Gastroesophageal sphincter (tissue), 3 donors: Measurements from ENCODE around the gene PIF1.

Experiments
- EP300 ChIP-seq: sonication (generic); formaldehyde crosslinking; IDR thresholded peaks from one replicate; pipeline ENCODE4 v1.6.1; 2017; ENCODE audit warnings: antibody characterized with exemption, mild to moderate bottlenecking
- POLR2A ChIP-seq, 2 donors: fragments of 450-650 bp; IDR thresholded peaks; one replicate each; pipeline ENCODE4 v1.6.1; 2017; ENCODE audit warnings: antibody characterized with exemption in 2 of 2, mild to moderate bottlenecking in 2 of 2, moderate library complexity in 1 of 2
- TF ChIP-seq, protein P1 (sequence below), 4 experiments: fragments of 200-600 bp in 2 of 4; fragments of 450-650 bp in 2 of 4; sonication (generic) in 1 of 4; IDR thresholded peaks; one replicate each; pipeline ENCODE4 v1.5.1; 2017 to 2019; ENCODE audit warnings: antibody characterized with exemption in 4 of 4, mild to moderate bottlenecking in 2 of 4, moderate library complexity in 2 of 4

DNA sequence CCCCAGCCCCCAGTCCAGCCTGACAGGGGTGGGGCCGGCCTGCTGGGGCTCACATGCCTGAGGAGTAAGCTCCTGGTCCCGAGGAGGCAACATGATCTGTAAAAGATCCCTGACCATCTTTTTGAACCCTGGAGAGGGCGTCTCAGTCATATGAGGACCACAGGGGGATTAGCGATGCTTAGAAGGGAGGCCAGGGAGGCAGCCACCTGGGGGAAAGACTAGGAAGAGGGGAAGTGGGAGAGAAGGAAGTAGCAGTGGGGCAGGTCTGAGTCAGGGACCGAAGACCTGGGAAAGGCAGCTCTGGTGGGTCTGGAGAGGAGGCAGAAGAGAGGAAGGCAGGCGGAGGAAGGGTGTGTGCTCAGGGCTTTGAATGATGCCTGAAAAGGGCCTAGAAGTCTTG is 18.9 kb downstream of the PIF1 start:
- TF ChIP-seq EP300, result no peak
- TF ChIP-seq, protein P1, sequence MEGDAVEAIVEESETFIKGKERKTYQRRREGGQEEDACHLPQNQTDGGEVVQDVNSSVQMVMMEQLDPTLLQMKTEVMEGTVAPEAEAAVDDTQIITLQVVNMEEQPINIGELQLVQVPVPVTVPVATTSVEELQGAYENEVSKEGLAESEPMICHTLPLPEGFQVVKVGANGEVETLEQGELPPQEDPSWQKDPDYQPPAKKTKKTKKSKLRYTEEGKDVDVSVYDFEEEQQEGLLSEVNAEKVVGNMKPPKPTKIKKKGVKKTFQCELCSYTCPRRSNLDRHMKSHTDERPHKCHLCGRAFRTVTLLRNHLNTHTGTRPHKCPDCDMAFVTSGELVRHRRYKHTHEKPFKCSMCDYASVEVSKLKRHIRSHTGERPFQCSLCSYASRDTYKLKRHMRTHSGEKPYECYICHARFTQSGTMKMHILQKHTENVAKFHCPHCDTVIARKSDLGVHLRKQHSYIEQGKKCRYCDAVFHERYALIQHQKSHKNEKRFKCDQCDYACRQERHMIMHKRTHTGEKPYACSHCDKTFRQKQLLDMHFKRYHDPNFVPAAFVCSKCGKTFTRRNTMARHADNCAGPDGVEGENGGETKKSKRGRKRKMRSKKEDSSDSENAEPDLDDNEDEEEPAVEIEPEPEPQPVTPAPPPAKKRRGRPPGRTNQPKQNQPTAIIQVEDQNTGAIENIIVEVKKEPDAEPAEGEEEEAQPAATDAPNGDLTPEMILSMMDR (IDR thresholded peaks at IDR 0.05), result no peak
- no peak for TF ChIP-seq POLR2A (IDR thresholded peaks at IDR 0.05)
